Spleen (tissue), 11 donors: ENCODE results near the gene TTYH1. TPM values are rescaled to one million over a fixed set of nuclear protein-coding genes. Genes with fewer than 3 reads are reported as not detected.

Experiments used
- DNase-seq: peaks from one replicate; pipeline ENCODE4 v3.0.0-alpha.2; 2020
- H3K27ac ChIP-seq, 8 donors: fragments of 200-600 bp; sonication (generic) in 7 of 8; 1 replicate in 4 of 8; 2 replicates in 4 of 8; pipeline versions ENCODE4 v1.5.0 to v1.8.0; 2016 to 2021; ENCODE audit warnings: inconsistent platforms in 4 of 8, mild to moderate bottlenecking in 4 of 8, moderate library complexity in 1 of 8
- H3K27me3 ChIP-seq, 7 donors: fragments of 200-600 bp; sonication (generic) in 6 of 7; replicated peaks in 1 of 7; 1 replicate in 4 of 7; 2 replicates in 3 of 7; pipeline versions ENCODE4 v1.5.0 to v1.8.0; 2016 to 2021; ENCODE audit warnings: inconsistent platforms in 3 of 7, mild to moderate bottlenecking in 1 of 7
- H3K36me3 ChIP-seq, 6 donors: fragments of 200-600 bp; sonication (generic) in 5 of 6; 1 replicate in 4 of 6; 2 replicates in 2 of 6; pipeline versions ENCODE4 v1.5.0 to v1.8.0; 2016 to 2021; ENCODE audit warnings: inconsistent platforms in 2 of 6
- H3K4me1 ChIP-seq, 6 donors: fragments of 200-600 bp; sonication (generic) in 5 of 6; 1 replicate in 3 of 6; 2 replicates in 3 of 6; pipeline versions ENCODE4 v1.5.0 to v1.8.0; 2016 to 2021; ENCODE audit warnings: inconsistent platforms in 3 of 6
- H3K4me3 ChIP-seq, 8 donors: fragments of 200-600 bp; sonication (generic) in 7 of 8; 1 replicate in 4 of 8; 2 replicates in 4 of 8; pipeline versions ENCODE4 v1.5.0 to v1.8.0; 2016 to 2021; ENCODE audit warnings: inconsistent platforms in 4 of 8, mild to moderate bottlenecking in 4 of 8, moderate library complexity in 2 of 8
- H3K9me3 ChIP-seq, 8 donors: fragments of 200-600 bp; sonication (generic) in 7 of 8; 1 replicate in 4 of 8; 2 replicates in 4 of 8; pipeline versions ENCODE4 v1.5.0 to v1.8.0; 2016 to 2021; ENCODE audit warnings: inconsistent platforms in 4 of 8
- CTCF ChIP-seq, 11 experiments: fragments of 200-600 bp in 7 of 11; fragments of 450-650 bp in 4 of 11; sonication (generic) in 4 of 11; IDR thresholded peaks in 8 of 11; conservative IDR thresholded peaks in 3 of 11; 1 replicate in 7 of 11; 2 replicates in 4 of 11; pipeline versions ENCODE4 v1.4.0 to v1.8.0; 2016 to 2021; ENCODE audit warnings: antibody characterized with exemption in 11 of 11, inconsistent platforms in 4 of 11, mild to moderate bottlenecking in 1 of 11
- POLR2A ChIP-seq, 3 donors: fragments of 450-650 bp; IDR thresholded peaks; one replicate each; pipeline ENCODE4 v1.5.1; 2017; ENCODE audit warnings: antibody characterized with exemption in 3 of 3, mild to moderate bottlenecking in 1 of 3
- POLR2AphosphoS5 ChIP-seq, 3 donors: sonication (generic); formaldehyde crosslinking; IDR thresholded peaks; one replicate each; pipeline ENCODE4 v1.5.1; 2017; ENCODE audit warnings: antibody characterized with exemption in 3 of 3
- WGBS, 5 donors: extraction: QIAGEN DNeasy Blood & Tissue Kit in 3 of 5; methylation state at CpG; one replicate each; pipeline versions ENCODE4 v1.1.5 to v1.1.7; 2013 to 2018; 5-methylcytosine and 5-hydroxymethylcytosine counted together
- intact Hi-C: fragments of 100-400 bp; cut with DNase I; formaldehyde crosslinking; loops from one replicate; pipeline ENCODE4 v1.15.0; 2023; ENCODE audit warnings: low total_unique reads
- polyA plus RNA-seq, 3 donors: library from polyadenylated mRNA; stranded (reverse); fragments of 200-250 nt; gene quantifications; one replicate each; pipeline ENCODE4 v1.2.1, GENCODE V29; 2013
- total RNA-seq, 7 donors: library from RNA; depleted of rRNA in 3 of 7; stranded (reverse); fragments of >200 nt in 3 of 7; fragmentation: NEBNext Ultra II Directional in 4 of 7; extraction: Animal tissue kit (Norgen Biotek cat#: 25700) in 4 of 7; gene quantifications; one replicate each; pipeline versions ENCODE4 v1.1.0 to v1.2.1, GENCODE V29; 2016 to 2021
- donor health status: healthy with polysubstance abuse.
- donor health status: DM: no; HTN: no; CAD: no; lungs with moderate emphysema.
- donor health status: DM: no; HTN: no; CAD: no.
- donor health status: Bipolar disorder and iron deficiency.
- donor health status: healthy.
- donor health status: DM: no; HTN: no; CAD: no.
- donor health status: DM: yes; HTN: yes; CAD: no.

TTYH1 gene
- total and polyA plus RNA-seq, 10 donors: 0.97 to 3.5 (median 1.2) TPM

GRCh38 chr19:54449701-54450069 is 34.4 kb downstream of the TTYH1 start:
- peak overlapping the region; percentile 51 to 98 (median 86) for H3K4me3 ChIP-seq
- no peaks in the 10 kb centered on the region for H3K27me3 ChIP-seq
- no peak for DNase-seq
- TF ChIP-seq POLR2AphosphoS5 (IDR thresholded peaks at IDR 0.05) (no peak), CTCF (IDR thresholded peaks at IDR 0.05 in 8 of 11, conservative IDR thresholded peaks at IDR 0.05 in 3 of 11) (no peak), POLR2A (IDR thresholded peaks at IDR 0.05) (no peak)
- WGBS, 5 donors: 1 to 3% (median 1%) methylated on average over 19 to 21 of the region's 21 CpGs
- no peaks in the 10 kb centered on the region for H3K9me3 ChIP-seq
- H3K36me3 ChIP-seq: peaks cover 4 to 66% (median 48%) of the 10 kb centered on the region in 6 donors
- intact Hi-C loops: no loop called here
- peaks cover 23 to 76% (median 51%) of the 10 kb centered on the region in 6 donors for H3K4me1 ChIP-seq
- H3K27ac ChIP-seq: peak overlapping the region; percentile 93 to 99 (median 98)

GRCh38 chr19:54451331-54451871 is 36.1 kb downstream of the TTYH1 start:
- intact Hi-C loops: no loop called here
- Histone ChIP-seq H3K27me3 (no peaks in the 10 kb centered on the region), H3K27ac (peak overlapping the region in 3 of 8 donors; percentile 34 to 98 (median 45)), H3K4me1 (peaks cover 23 to 70% (median 46%) of the 10 kb centered on the region in 6 donors), H3K9me3 (no peaks in the 10 kb centered on the region), H3K4me3 (peak overlapping the region in 1 of 8 donors; percentile 94), H3K36me3 (peaks cover 8 to 68% (median 55%) of the 10 kb centered on the region in 6 donors)
- peak; percentile 74 for DNase-seq
- TF ChIP-seq CTCF (IDR thresholded peaks at IDR 0.05 in 8 of 11, conservative IDR thresholded peaks at IDR 0.05 in 3 of 11) (no peak), POLR2A (IDR thresholded peaks at IDR 0.05) (no peak), POLR2AphosphoS5 (IDR thresholded peaks at IDR 0.05) (peak in 1 of 3 donors; percentile 41)
- 50 to 71% (median 58%) methylated on average over 9 of the region's 9 CpGs for WGBS, 5 donors

GRCh38 chr19:54451997-54452396 is 36.7 kb downstream of the TTYH1 start:
- 77 to 93% (median 91%) methylated on average over 3 to 11 of the region's 11 CpGs for WGBS, 5 donors
- no peak overlapping the region for H3K4me3 ChIP-seq
- peaks cover 8 to 68% (median 61%) of the 10 kb centered on the region in 6 donors for H3K36me3 ChIP-seq
- no peak for TF ChIP-seq CTCF (IDR thresholded peaks at IDR 0.05 in 8 of 11, conservative IDR thresholded peaks at IDR 0.05 in 3 of 11)
- TF ChIP-seq POLR2A (IDR thresholded peaks at IDR 0.05): no peak
- TF ChIP-seq POLR2AphosphoS5 (IDR thresholded peaks at IDR 0.05): no peak
- H3K27ac ChIP-seq: peak overlapping the region in 2 of 8 donors; percentile 45 to 98
- no peaks in the 10 kb centered on the region for H3K9me3 ChIP-seq
- peak; percentile 77 for DNase-seq
- no peaks in the 10 kb centered on the region for H3K27me3 ChIP-seq
- peaks cover 23 to 64% (median 40%) of the 10 kb centered on the region in 6 donors for H3K4me1 ChIP-seq
- intact Hi-C loops: no loop called here

- intact Hi-C loops: no loop called here
- H3K36me3 ChIP-seq: peaks cover 9 to 71% (median 67%) of the 10 kb centered on the region in 6 donors
- H3K27ac ChIP-seq: no peak overlapping the region
- H3K4me1 ChIP-seq: peaks cover 16 to 58% (median 34%) of the 10 kb centered on the region in 6 donors
- WGBS, 5 donors: 92 to 95% (median 94%) methylated on average over 11 of the region's 11 CpGs
- peak in 1 of 3 donors; percentile 41 for TF ChIP-seq POLR2AphosphoS5 (IDR thresholded peaks at IDR 0.05)
- no peak for TF ChIP-seq POLR2A (IDR thresholded peaks at IDR 0.05)
- no peaks in the 10 kb centered on the region for H3K27me3 ChIP-seq
- peak; percentile 72 for DNase-seq
- no peak overlapping the region for H3K4me3 ChIP-seq
- no peaks in the 10 kb centered on the region for H3K9me3 ChIP-seq
Observed at GRCh38 chr19:54452626-54453025, 37.4 kb downstream of the TTYH1 start.
